Gastrocnemius medialis (tissue), 4 donors: Measurements from ENCODE around the gene HMCN2.

Source experiments
- POLR2A ChIP-seq, 2 donors: fragments of 450-650 bp; IDR thresholded peaks; one replicate each; pipeline ENCODE4 v1.6.1; 2017; ENCODE audit warnings: antibody characterized with exemption in 2 of 2, mild to moderate bottlenecking in 2 of 2, moderate library complexity in 2 of 2
- TF ChIP-seq, protein P1 (sequence below), 5 experiments: fragments of 450-650 bp in 3 of 5; fragments of 200-600 bp in 2 of 5; sonication (generic) in 2 of 5; IDR thresholded peaks in 4 of 5; conservative IDR thresholded peaks in 1 of 5; 1 replicate in 4 of 5; 2 replicates in 1 of 5; pipeline ENCODE4 v1.5.1; 2016 to 2019; ENCODE audit warnings: antibody characterized with exemption in 5 of 5, mild to moderate bottlenecking in 3 of 5, moderate library complexity in 3 of 5

DNA sequence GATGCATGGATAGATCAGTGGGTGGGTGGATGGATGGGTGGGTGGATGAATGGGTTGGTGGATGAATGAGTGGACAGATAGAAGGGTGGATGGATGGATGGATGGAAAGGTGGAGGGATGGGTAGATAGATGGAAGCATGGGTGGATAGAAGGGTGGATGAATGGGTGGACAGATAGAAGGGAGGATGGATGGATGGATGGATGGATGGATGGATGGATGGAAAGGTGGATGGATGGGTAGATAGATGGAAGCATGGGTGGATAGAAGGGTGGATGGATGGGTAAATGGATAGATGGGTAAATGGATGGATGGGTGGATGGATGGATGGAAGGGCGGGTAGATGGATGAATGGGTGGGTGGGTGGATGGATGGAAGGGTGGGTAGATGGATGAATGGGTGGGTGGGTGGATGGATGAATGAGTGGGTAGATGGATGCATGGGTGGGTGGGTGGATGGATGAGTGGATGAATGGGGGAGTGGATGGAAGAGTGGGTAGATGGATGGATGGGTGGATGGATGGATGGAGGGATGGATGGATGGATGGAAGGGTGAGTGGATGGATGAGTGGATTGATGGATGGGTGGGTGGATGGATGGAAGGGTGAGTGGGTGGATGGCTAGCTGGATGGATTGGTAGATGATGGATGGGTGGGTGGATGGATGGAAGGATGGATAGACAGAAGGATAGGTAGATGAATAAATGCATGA is 91.5 kb downstream of the HMCN2 start:
- TF ChIP-seq, protein P1, sequence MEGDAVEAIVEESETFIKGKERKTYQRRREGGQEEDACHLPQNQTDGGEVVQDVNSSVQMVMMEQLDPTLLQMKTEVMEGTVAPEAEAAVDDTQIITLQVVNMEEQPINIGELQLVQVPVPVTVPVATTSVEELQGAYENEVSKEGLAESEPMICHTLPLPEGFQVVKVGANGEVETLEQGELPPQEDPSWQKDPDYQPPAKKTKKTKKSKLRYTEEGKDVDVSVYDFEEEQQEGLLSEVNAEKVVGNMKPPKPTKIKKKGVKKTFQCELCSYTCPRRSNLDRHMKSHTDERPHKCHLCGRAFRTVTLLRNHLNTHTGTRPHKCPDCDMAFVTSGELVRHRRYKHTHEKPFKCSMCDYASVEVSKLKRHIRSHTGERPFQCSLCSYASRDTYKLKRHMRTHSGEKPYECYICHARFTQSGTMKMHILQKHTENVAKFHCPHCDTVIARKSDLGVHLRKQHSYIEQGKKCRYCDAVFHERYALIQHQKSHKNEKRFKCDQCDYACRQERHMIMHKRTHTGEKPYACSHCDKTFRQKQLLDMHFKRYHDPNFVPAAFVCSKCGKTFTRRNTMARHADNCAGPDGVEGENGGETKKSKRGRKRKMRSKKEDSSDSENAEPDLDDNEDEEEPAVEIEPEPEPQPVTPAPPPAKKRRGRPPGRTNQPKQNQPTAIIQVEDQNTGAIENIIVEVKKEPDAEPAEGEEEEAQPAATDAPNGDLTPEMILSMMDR (IDR thresholded peaks at IDR 0.05 in 4 of 5, conservative IDR thresholded peaks at IDR 0.05 in 1 of 5), result no peak
- TF ChIP-seq POLR2A (IDR thresholded peaks at IDR 0.05), result no peak
